Endothelial cell of umbilical vein (primary cell): Measurements from ENCODE around the gene LAP3.

ENCODE experiments used
- EZH2 ChIP-seq: IDR thresholded peaks from 2 replicates; pipeline ENCODE4 v1.6.1; 2012; ENCODE audit warnings: borderline replicate concordance, low read depth, mild to moderate bottlenecking, moderate library complexity, low read length, inconsistent platforms; ENCODE audit not compliant: severe bottlenecking
- FOS ChIP-seq: IDR thresholded peaks from 2 replicates; pipeline ENCODE4 v1.6.1; 2011; ENCODE audit warnings: mild to moderate bottlenecking, low read length, moderate library complexity, borderline replicate concordance; ENCODE audit not compliant: insufficient read depth
- JUN ChIP-seq: IDR thresholded peaks from 2 replicates; pipeline ENCODE4 v1.6.1; 2011; ENCODE audit warnings: borderline replicate concordance, low read depth; ENCODE audit not compliant: insufficient read length, insufficient read depth
- MYC ChIP-seq: IDR thresholded peaks from one replicate; pipeline ENCODE4 v1.6.1; 2011; ENCODE audit warnings: mild to moderate bottlenecking, low read depth, low read length
- POLR2A ChIP-seq: IDR thresholded peaks from 2 replicates; pipeline ENCODE4 v1.6.1; 2012; ENCODE audit warnings: low read depth, mild to moderate bottlenecking, control low read depth, low read length
- POLR2AphosphoS5 ChIP-seq: IDR thresholded peaks from 2 replicates; pipeline ENCODE4 v1.6.1; 2012; ENCODE audit warnings: low read depth, mild to moderate bottlenecking, control low read depth, low read length, moderate library complexity; ENCODE audit not compliant: insufficient read depth
- TF ChIP-seq, protein P1 (sequence below), 2 donors: IDR thresholded peaks; 1 replicate in 1 of 2; 2 replicates in 1 of 2; pipeline ENCODE4 v1.5.1; 2011; ENCODE audit warnings: low read length in 2 of 2, mild to moderate bottlenecking in 2 of 2, moderate library complexity in 2 of 2, control low read depth in 1 of 2, inconsistent platforms in 1 of 2, low read depth in 1 of 2; ENCODE audit not compliant: insufficient read depth in 1 of 2; ENCODE audit errors: extremely low read depth in 1 of 2
- TF ChIP-seq, protein P2 (sequence below): IDR thresholded peaks from 2 replicates; pipeline ENCODE4 v1.6.1; 2011; ENCODE audit not compliant: insufficient read depth, insufficient read length

DNA sequence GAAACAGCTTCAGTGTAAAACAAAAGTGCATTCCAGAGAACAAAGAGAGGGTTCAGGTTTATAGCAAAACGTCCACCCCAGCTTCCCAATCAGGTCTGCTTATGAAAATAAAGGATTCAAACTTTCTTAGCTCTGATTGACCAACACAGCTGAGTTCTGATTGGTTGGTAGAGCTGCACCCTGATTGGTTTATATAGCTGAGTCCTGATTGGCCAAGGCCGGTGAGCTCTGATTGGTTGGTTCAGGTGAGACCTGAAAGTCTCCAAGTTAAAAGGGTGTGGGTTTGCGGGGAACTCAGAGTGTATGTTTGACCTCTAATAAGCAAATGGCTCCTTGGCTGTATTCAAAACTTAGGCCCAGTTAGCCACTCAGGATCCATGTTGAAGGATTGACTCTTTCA, 41.1 kb upstream of the LAP3 start:
- TF ChIP-seq EZH2 (no peak), POLR2AphosphoS5 (no peak), MYC (no peak), POLR2A (no peak), FOS (no peak), JUN (no peak)
- TF ChIP-seq, protein P1, sequence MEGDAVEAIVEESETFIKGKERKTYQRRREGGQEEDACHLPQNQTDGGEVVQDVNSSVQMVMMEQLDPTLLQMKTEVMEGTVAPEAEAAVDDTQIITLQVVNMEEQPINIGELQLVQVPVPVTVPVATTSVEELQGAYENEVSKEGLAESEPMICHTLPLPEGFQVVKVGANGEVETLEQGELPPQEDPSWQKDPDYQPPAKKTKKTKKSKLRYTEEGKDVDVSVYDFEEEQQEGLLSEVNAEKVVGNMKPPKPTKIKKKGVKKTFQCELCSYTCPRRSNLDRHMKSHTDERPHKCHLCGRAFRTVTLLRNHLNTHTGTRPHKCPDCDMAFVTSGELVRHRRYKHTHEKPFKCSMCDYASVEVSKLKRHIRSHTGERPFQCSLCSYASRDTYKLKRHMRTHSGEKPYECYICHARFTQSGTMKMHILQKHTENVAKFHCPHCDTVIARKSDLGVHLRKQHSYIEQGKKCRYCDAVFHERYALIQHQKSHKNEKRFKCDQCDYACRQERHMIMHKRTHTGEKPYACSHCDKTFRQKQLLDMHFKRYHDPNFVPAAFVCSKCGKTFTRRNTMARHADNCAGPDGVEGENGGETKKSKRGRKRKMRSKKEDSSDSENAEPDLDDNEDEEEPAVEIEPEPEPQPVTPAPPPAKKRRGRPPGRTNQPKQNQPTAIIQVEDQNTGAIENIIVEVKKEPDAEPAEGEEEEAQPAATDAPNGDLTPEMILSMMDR (IDR thresholded peaks at IDR 0.05; ENCODE audit: extremely low read depth in 1 of 2, insufficient read depth in 1 of 2, low read depth in 1 of 2, low read length in 2 of 2): no peak
- TF ChIP-seq, protein P2, sequence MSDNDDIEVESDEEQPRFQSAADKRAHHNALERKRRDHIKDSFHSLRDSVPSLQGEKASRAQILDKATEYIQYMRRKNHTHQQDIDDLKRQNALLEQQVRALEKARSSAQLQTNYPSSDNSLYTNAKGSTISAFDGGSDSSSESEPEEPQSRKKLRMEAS: no peak
